H9 (cell line): ENCODE results near the gene NGRN. TPM values are rescaled to one million over a fixed set of nuclear protein-coding genes. Genes with fewer than 3 reads are reported as not detected.

Source experiments
- DNase-seq: peaks from one replicate; pipeline ENCODE4 v3.0.0-alpha.2; 2017
- H2AFZ ChIP-seq: one replicate; pipeline ENCODE4 v1.6.1; 2013; ENCODE audit warnings: mild to moderate bottlenecking, low read length, control low read depth, moderate library complexity
- H2AK5ac ChIP-seq: 2 replicates; pipeline ENCODE4 v1.6.1; 2013; ENCODE audit warnings: low read length, control low read depth, mixed read lengths; ENCODE audit not compliant: insufficient read length
- H2BK120ac ChIP-seq: one replicate; pipeline ENCODE4 v1.6.1; 2013; ENCODE audit warnings: low read depth, mild to moderate bottlenecking, low read length, control low read depth, inconsistent platforms; ENCODE audit not compliant: poor library complexity, severe bottlenecking
- H2BK12ac ChIP-seq: 2 replicates; pipeline ENCODE4 v1.6.1; 2013; ENCODE audit warnings: low read length, control low read depth, mixed read lengths, low read depth; ENCODE audit not compliant: insufficient read length
- H2BK15ac ChIP-seq: 2 replicates; pipeline ENCODE4 v1.6.1; 2013; ENCODE audit warnings: low read depth, low read length, control low read depth
- H2BK20ac ChIP-seq: one replicate; pipeline ENCODE4 v1.6.1; 2013; ENCODE audit warnings: low read depth, mild to moderate bottlenecking, low read length, control low read depth, inconsistent platforms; ENCODE audit not compliant: poor library complexity, severe bottlenecking
- H2BK5ac ChIP-seq: 2 replicates; pipeline ENCODE4 v1.6.1; 2013; ENCODE audit warnings: low read length, control low read depth, mixed read lengths; ENCODE audit not compliant: insufficient read length
- H3K14ac ChIP-seq: 2 replicates; pipeline ENCODE4 v1.6.1; 2013; ENCODE audit warnings: low read length, control low read depth; ENCODE audit not compliant: insufficient read depth
- H3K18ac ChIP-seq: 2 replicates; pipeline ENCODE4 v1.6.1; 2013; ENCODE audit warnings: low read depth, mild to moderate bottlenecking, mixed read lengths, low read length, control low read depth; ENCODE audit not compliant: insufficient read length
- H3K23ac ChIP-seq: 2 replicates; pipeline ENCODE4 v1.6.1; 2013; ENCODE audit warnings: low read length, control low read depth, mixed read lengths, low read depth; ENCODE audit not compliant: insufficient read length
- H3K23me2 ChIP-seq: 2 replicates; pipeline ENCODE4 v1.6.1; 2013; ENCODE audit warnings: low read depth, mild to moderate bottlenecking, mixed read lengths, low read length, control low read depth; ENCODE audit not compliant: insufficient read length, poor library complexity, severe bottlenecking
- H3K27ac ChIP-seq: 2 replicates; pipeline ENCODE4 v1.5.1; 2013; ENCODE audit warnings: low read length, control low read depth, mixed read lengths, low read depth; ENCODE audit not compliant: insufficient read length
- H3K27me3 ChIP-seq: 2 replicates; pipeline ENCODE4 v1.6.1; 2013; ENCODE audit warnings: low read length, control low read depth, inconsistent platforms; ENCODE audit not compliant: insufficient read depth
- H3K4ac ChIP-seq: 2 replicates; pipeline ENCODE4 v1.6.1; 2013; ENCODE audit warnings: low read depth, mild to moderate bottlenecking, control low read depth, inconsistent platforms, low read length, moderate library complexity
- H3K4me1 ChIP-seq: 2 replicates; pipeline ENCODE4 v1.6.1; 2013; ENCODE audit warnings: low read length, control low read depth, inconsistent platforms; ENCODE audit not compliant: insufficient read depth
- H3K4me2 ChIP-seq: 2 replicates; pipeline ENCODE4 v1.6.1; 2013; ENCODE audit warnings: low read length, control low read depth, mixed read lengths; ENCODE audit not compliant: insufficient read length, insufficient read depth
- H3K56ac ChIP-seq: 2 replicates; pipeline ENCODE4 v1.6.1; 2013; ENCODE audit warnings: low read depth, mild to moderate bottlenecking, mixed read lengths, low read length, control low read depth; ENCODE audit not compliant: insufficient read length
- H3K79me1 ChIP-seq: 2 replicates; pipeline ENCODE4 v1.6.1; 2013; ENCODE audit warnings: low read depth, mild to moderate bottlenecking, moderate library complexity, low read length, control low read depth, inconsistent platforms; ENCODE audit not compliant: insufficient read depth, poor library complexity, severe bottlenecking
- H3K79me2 ChIP-seq: 2 replicates; pipeline ENCODE4 v1.6.1; 2013; ENCODE audit warnings: low read length, control low read depth, inconsistent platforms; ENCODE audit not compliant: insufficient read depth
- H3K9ac ChIP-seq: 2 replicates; pipeline ENCODE4 v1.6.1; 2013; ENCODE audit warnings: low read length, control low read depth, mixed read lengths; ENCODE audit not compliant: insufficient read length; ENCODE audit errors: extremely low read depth
- H3K9me3 ChIP-seq: one replicate; pipeline ENCODE4 v1.6.1; 2013; ENCODE audit warnings: low read depth, low read length, inconsistent platforms; ENCODE audit not compliant: control insufficient read depth
- H3T11ph ChIP-seq: one replicate; pipeline ENCODE4 v1.6.1; 2013; ENCODE audit warnings: mild to moderate bottlenecking, low read length, control low read depth, inconsistent platforms
- H4K20me1 ChIP-seq: one replicate; pipeline ENCODE4 v1.6.1; 2013; ENCODE audit not compliant: control insufficient read depth, insufficient read length, insufficient read depth
- H4K5ac ChIP-seq: 2 replicates; pipeline ENCODE4 v1.6.1; 2013; ENCODE audit warnings: low read depth, mild to moderate bottlenecking, mixed read lengths, low read length, control low read depth; ENCODE audit not compliant: insufficient read length
- H4K8ac ChIP-seq: replicated peaks from 2 replicates; pipeline ENCODE4 v1.6.1; 2013; ENCODE audit warnings: low read length, control low read depth, mixed read lengths, low read depth; ENCODE audit not compliant: insufficient read length
- H4K91ac ChIP-seq: 2 replicates; pipeline ENCODE4 v1.6.1; 2013; ENCODE audit warnings: low read depth, mild to moderate bottlenecking, moderate library complexity, mixed read lengths, low read length, control low read depth; ENCODE audit not compliant: insufficient read length
- H3K27ac Mint-ChIP-seq, 3 experiments: 2 replicates in 2 of 3; 3 replicates in 1 of 3; pipeline ENCODE4 v1.8.0; 2020 to 2021; ENCODE audit warnings: mixed read lengths in 3 of 3, mild to moderate bottlenecking in 1 of 3, moderate library complexity in 1 of 3
- H3K27me3 Mint-ChIP-seq: 2 replicates; pipeline ENCODE4 v1.8.0; 2021; ENCODE audit warnings: low read depth, mild to moderate bottlenecking, moderate library complexity, mixed read lengths
- H3K36me3 Mint-ChIP-seq, 3 experiments: 2 replicates in 2 of 3; 3 replicates in 1 of 3; pipeline ENCODE4 v1.8.0; 2020 to 2021; ENCODE audit warnings: low read depth in 3 of 3, mixed read lengths in 3 of 3; ENCODE audit not compliant: insufficient read depth in 1 of 3
- H3K4me1 Mint-ChIP-seq, 2 experiments: 2 replicates each; pipeline ENCODE4 v1.8.0; 2020; ENCODE audit warnings: mixed read lengths in 2 of 2
- H3K4me3 Mint-ChIP-seq, 2 experiments: 2 replicates in 1 of 2; 3 replicates in 1 of 2; pipeline ENCODE4 v1.8.0; 2020 to 2021; ENCODE audit warnings: mild to moderate bottlenecking in 2 of 2, mixed read lengths in 2 of 2, moderate library complexity in 1 of 2
- H3K9me3 Mint-ChIP-seq, 2 experiments: 2 replicates in 1 of 2; 3 replicates in 1 of 2; pipeline ENCODE4 v1.8.0; 2020; ENCODE audit warnings: mild to moderate bottlenecking in 2 of 2, mixed read lengths in 2 of 2, moderate library complexity in 1 of 2
- CTCF ChIP-seq: fragments of 200-600 bp; sonication (generic); conservative IDR thresholded peaks from 3 replicates; pipeline ENCODE4 v1.8.0; 2021; ENCODE audit warnings: antibody characterized with exemption, mild to moderate bottlenecking
- WGBS: extraction: QIAGEN DNeasy Blood & Tissue Kit; methylation state at CpG from one replicate; pipeline ENCODE4 v1.1.7; 2013; ENCODE audit warnings: missing lambda C conversion rate, low lambda C conversion rate, mixed read lengths; ENCODE audit not compliant: insufficient read length; ENCODE audit errors: extremely low coverage; 5-methylcytosine and 5-hydroxymethylcytosine counted together
- total RNA-seq: library from RNA; stranded (reverse); gene quantifications from 2 replicates; pipeline ENCODE4 v1.2.1, GENCODE V29; 2021

The NGRN gene
- total RNA-seq, 1 experiment from 2014 or later, result 79.2 TPM

- H2AFZ ChIP-seq, result no peak overlapping the region
- H3K56ac ChIP-seq, result no peak overlapping the region
- no peaks in the 10 kb centered on the region for H3K9me3 ChIP-seq
- no peak overlapping the region for H4K8ac ChIP-seq
- H4K20me1 ChIP-seq, result no peaks in the 10 kb centered on the region
- no CpG with 5 or more reads among the region's 15 CpGs for whole genome bisulfite sequencing
- no peak overlapping the region for H3K27ac ChIP-seq
- no peaks in the 10 kb centered on the region; the same call in 1 of the 2 replicates for H3K27me3 ChIP-seq
- H3K79me1 ChIP-seq, result no peaks in the 10 kb centered on the region
- DNase-seq, result no peak
- peak overlapping the region; percentile 96 for H3K4me2 ChIP-seq
- peaks cover 30 to 37% of the 10 kb centered on the region in 2 experiments for H3K4me1 Mint-ChIP-seq
- no peaks in the 10 kb centered on the region for H3K9me3 Mint-ChIP-seq
- no peak overlapping the region for H4K5ac ChIP-seq
- peaks cover 8% of the 10 kb centered on the region for H3K23me2 ChIP-seq
- H2BK120ac ChIP-seq, result no peak overlapping the region
- no peak overlapping the region for H4K91ac ChIP-seq
- peaks cover 9% of the 10 kb centered on the region; the same call in 1 of the 2 replicates for H3K79me2 ChIP-seq
- H3K27me3 Mint-ChIP-seq, result no peaks in the 10 kb centered on the region; the same call in 1 of the 2 replicates
- H2BK5ac ChIP-seq, result no peak overlapping the region
- H2BK20ac ChIP-seq, result no peak overlapping the region
- H2AK5ac ChIP-seq, result no peak overlapping the region
- H2BK12ac ChIP-seq, result no peak overlapping the region
- no peak overlapping the region; a peak in 2 of 7 replicates for H3K27ac Mint-ChIP-seq
- no peak overlapping the region for H3K14ac ChIP-seq
- no peak overlapping the region for H3K18ac ChIP-seq
- no peak for TF ChIP-seq CTCF
- no peak overlapping the region for H3T11ph ChIP-seq
- no peaks in the 10 kb centered on the region; the same call in 1 of the 2 replicates for H3K4me1 ChIP-seq
- H3K4me3 Mint-ChIP-seq, result peak overlapping the region; percentile 95 to 96
- H3K36me3 Mint-ChIP-seq, result peaks cover 23 to 39% (median 36%) of the 10 kb centered on the region in 3 experiments; a peak in 6 of 7 replicates
- peak overlapping the region; percentile 90 for H3K9ac ChIP-seq
- no peak overlapping the region for H2BK15ac ChIP-seq
- no peak overlapping the region for H3K23ac ChIP-seq
- H3K4ac ChIP-seq, result no peak overlapping the region; the same call in 1 of the 2 replicates
Observed at GRCh38 chr15:90266485-90266884, 1.0 kb downstream of the NGRN start.
